ENCODE results near the gene THUMPD2.
"Not testable (repeated sequence)": the region's sequence is repeated elsewhere in the genome, so short reads cannot be mapped to it uniquely, and the experiment has no call there.

Gene THUMPD2

GRCh38 chr2:39755466-39755865 lies 23.6 kb downstream of the THUMPD2 start:
- DNase-seq (ENCODE audit: low read depth, low spot score) = no peak

DNA sequence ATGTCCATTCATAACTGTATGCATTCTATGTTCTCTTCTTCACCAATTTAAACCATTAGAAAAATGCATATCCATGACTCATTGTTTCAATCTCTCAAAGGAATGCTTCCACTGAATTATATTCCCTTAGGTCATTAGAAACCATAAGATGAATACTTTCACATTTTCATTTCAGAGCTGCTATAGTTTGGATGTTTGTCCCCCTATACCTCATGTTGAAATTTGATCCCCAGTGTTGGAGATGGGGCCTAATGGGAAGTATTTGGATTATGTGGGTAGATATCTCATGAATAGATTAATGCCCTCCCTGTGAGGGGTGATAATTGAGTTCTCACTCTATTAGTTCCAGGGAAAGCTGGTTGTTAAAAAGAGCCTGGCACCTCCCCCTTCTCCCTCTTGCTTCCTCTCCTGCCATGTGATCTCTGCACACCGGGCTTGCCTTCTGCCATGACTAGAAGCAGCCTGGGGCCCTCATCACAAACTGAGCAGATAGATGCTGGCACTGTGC lies 35.7 kb downstream of the THUMPD2 start:
- no peak for DNase-seq (ENCODE audit: low read depth, low spot score)

DNA sequence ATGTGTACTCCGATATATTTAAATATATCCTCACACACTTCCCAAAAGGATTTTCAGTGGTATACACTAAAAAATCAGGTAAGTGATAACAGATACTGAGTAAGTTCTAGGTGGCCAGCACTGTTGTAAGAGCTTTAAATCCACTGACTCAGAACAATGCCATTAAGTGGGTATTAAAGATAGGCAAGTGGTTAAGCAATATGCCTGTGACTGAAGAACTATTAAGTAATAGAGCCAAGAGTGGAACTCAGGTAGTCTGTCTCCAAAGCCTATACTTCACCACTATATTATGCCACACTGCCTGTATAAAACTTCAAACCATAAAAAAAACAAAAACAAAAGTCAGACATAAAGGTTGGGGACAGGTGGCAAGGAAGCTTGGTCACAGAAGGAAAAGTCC lies 37.2 kb downstream of the THUMPD2 start:
- DNase-seq (ENCODE audit: low read depth, low spot score) = no peak

GRCh38 chr2:39739386-39739785 lies 39.7 kb downstream of the THUMPD2 start:
- DNase-seq (ENCODE audit: low read depth, low spot score) = no peak

DNA sequence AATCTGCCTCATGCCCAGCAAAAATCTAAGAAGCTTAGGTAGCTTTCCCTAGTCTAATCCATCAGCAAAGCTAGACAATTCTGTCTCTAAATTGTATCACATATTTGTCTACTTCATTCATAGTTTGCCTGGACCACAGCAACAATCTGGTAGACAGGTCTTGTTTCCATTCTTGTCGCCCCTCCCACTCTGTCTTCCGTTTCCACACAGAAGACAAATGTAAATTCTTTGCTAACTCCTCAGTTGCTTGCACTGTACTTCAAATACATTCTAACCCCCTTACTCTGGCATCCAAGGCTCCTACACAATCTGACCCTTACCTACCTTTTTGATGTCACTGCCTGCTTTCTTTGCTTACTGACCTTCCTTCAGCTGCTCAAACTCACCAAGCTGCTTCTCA lies 40.1 kb downstream of the THUMPD2 start:
- DNase-seq (ENCODE audit: low read depth, low spot score) = no peak

DNA sequence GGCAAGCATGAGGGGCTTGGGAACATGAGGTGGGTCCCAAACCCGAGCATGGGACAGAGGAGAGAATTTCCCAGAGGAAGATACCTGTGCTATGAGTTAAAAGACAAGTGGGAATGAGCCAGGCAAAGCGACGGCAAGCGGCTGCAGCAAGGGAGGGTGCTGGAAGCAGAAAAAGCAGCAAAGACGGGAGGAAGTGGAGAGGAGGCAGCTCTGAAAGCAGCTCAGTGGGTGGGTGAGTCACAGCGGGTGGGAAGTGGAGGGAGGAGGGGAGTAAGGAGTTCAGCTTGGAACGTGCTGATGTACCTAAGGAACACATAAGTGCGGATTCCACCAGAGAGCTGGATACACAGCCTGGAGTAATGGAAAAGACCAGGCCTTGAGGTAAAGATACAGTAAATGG lies 41.4 kb downstream of the THUMPD2 start:
- no peak for DNase-seq (ENCODE audit: low read depth, low spot score)

GRCh38 chr2:39736640-39737039 lies 42.4 kb downstream of the THUMPD2 start:
- no peak for DNase-seq (ENCODE audit: low read depth, low spot score)

DNA sequence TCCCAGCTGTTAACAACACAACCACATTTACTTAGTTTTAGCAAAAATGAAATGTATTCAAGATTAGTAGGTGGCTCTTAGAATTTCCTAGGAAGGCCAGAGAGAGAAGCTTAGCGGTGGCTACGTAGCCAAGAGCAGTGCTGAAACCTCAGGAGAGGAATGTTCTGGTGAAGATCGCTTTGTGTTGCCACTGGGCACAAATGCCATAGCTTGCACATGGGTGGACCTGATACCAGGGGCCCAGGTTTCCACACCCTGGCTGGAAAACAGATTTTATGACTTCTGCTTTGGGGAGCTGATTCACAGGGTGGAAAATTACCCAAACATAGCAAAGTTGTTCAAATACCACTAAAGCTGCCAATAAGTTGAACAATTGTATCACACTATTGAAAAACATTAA lies 43.4 kb downstream of the THUMPD2 start:
- DNase-seq (ENCODE audit: low read depth, low spot score) = no peak

DNA sequence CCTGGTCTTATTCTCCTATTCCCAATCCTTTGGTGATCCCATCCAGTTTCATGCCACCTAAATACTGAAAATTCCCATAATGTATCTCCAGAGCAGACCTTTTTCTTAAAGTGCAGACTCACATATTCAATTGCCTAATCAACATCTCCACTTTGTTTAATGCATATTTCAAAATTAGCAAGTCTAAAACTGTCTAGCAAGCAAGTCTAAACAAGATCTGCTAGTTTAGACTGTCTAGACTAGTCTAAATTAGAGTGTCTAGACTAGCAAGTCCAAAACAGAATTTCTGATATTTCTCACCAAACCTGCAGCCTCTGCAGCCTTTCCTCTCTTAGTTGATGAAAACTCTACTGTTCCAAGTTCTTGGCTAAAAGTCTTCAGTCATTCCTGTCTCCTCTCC lies 44.6 kb downstream of the THUMPD2 start:
- no peak for DNase-seq (ENCODE audit: low read depth, low spot score)

DNA sequence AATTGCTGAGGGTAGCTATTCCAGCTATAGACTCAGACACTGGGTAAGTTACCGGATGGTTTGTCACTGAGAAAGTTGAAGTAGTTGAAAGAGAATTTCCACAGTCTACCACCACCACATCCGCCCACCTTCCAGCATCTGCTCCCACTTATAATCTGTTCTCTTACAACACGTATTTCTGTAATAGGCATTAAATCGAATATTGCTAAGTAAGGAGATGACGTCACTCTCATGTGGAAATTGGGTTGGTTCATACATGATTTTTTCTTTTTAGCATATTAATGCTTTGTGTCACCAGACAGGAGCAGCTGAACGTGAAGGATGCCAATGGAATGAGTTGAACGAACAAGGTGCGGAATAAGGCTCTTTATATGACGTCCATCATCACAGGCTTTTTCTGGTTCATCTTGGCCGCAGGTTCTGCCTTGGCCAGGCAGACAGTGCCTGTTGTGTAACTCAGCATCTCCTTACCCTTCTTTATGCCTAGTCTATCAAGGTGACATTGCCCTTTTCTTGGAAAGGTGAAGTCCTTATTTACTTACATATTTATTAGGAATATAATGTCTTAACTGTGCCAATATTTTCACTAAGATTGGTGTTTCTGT lies 45.9 kb downstream of the THUMPD2 start:
- DNase-seq (ENCODE audit: low read depth, low spot score) = no peak

GRCh38 chr2:39732482-39732881 lies 46.6 kb downstream of the THUMPD2 start:
- DNase-seq (ENCODE audit: low read depth, low spot score) = no peak

- DNase-seq (ENCODE audit: low read depth, low spot score) = no peak
Measured at GRCh38 chr2:39731546-39731945, 47.5 kb downstream of the THUMPD2 start.

DNA sequence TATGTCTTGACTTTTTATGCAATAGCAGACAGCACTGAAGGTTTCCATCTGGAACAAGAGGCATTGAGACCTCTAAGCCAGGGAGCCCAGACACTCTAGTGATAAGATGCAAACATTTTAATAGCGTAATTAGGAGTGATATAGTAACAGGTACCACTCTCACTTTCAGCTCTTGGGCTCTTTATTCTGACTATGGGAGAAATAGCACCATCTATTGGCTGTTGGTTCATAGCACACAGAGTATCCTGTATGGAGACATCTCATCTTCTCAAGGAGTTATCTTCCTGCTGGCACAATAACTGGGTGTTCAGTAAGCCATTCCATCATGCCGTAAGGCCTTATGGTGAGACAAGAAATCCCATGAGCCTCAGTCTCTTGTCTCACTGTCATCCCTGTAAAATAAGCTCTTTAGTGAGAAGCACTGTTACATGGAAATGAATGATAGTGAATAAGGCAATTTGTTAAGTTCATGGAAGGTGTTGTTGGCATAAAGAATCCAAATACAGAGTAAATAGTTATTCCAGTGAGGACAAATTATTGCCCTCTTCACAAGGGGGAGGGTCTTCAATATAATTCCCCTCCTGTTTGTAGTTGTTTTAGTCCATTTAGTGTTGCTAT lies 48.3 kb downstream of the THUMPD2 start:
- no peak for DNase-seq (ENCODE audit: low read depth, low spot score)

DNA sequence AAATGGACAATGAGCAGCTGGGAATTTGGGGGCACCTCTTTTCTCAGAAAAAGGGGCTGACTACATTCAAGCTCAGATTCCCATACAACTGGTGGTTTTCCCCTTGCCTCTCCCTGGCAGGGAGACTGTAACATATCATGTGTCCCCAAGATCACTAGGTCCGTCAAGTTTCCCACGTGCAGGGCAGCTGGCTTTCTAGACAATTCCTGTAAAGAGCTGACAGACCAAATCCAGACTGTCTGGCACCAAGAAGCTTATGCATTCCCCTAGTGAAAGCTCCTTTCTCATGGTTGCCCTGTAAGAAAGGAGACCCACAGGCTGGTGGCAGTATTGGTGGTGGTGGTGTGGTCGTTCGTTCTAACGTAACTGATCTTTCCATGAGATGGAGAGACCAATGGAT lies 48.8 kb downstream of the THUMPD2 start:
- DNase-seq (ENCODE audit: low read depth, low spot score) = no peak

- DNase-seq (ENCODE audit: low read depth, low spot score) = no peak
Measured at GRCh38 chr2:39728941-39729351, 50.1 kb downstream of the THUMPD2 start.

- not testable (repeated sequence) for DNase-seq (ENCODE audit: low read depth, low spot score)
Measured at GRCh38 chr2:39728085-39728484, 51.0 kb downstream of the THUMPD2 start.

DNA sequence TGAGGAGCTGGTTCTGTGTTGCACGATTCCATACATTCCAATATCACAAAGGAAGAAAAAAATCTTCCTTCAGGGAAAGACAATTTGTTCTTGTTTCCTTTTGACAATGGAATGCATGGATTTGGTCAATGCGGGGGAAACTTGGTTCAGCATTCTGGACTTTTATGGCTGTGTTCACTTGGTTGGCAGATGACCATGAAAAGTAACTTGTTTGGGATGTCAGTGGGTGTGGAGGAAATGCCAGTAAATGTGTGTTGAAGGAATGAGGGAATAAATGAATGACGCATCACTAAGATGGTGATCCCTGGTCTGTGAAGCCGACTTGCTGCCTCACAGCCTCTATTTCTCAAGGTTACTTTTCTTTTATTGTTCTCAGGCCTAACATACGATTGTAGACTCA lies 53.7 kb downstream of the THUMPD2 start:
- DNase-seq (ENCODE audit: low read depth, low spot score) = no peak

GRCh38 chr2:39724828-39725144 lies 54.3 kb downstream of the THUMPD2 start:
- DNase-seq (ENCODE audit: low read depth, low spot score) = no peak

DNA sequence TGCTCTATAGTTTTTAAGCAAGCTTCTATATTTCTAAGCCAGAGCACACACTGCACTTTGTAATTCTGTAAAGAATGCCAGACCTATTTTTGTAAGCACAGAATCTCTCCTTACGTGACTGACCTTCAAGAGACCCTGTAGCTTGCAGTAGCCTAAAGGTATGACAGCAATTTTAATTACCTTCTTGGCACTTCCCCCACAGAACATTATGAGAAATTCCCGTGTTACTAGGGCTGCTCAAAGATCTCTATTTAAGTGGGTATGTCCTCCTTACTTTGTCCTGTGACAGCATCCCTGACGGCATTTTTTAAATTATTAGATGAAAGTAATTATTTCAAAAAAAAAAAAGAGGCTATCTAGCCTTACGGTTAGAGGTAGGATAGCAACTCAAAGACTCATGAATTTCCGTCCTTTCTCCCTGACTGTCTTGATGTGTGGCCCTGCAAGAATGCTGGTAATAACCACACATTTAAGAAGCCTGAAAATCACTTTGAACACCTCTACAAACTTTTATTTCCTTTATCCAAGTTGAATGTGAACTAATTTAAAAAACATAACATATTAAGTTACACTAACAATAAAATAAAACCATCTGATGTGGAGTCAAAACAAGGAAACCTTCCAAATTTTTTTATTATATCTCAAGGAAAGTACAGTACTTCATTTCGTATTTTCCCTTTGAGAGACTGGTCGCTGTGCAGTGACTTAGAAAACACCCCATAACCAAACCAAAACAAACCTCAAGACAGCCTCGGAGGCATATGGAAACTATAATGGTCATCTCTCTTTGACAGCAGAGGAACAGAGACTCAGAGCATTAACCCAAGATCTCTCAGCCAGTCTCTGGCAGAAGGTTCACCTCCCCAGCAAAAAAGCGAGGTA lies 54.9 kb downstream of the THUMPD2 start:
- no peak for DNase-seq (ENCODE audit: low read depth, low spot score)

GRCh38 chr2:39723497-39723896 lies 55.6 kb downstream of the THUMPD2 start:
- no peak for DNase-seq (ENCODE audit: low read depth, low spot score)

DNA sequence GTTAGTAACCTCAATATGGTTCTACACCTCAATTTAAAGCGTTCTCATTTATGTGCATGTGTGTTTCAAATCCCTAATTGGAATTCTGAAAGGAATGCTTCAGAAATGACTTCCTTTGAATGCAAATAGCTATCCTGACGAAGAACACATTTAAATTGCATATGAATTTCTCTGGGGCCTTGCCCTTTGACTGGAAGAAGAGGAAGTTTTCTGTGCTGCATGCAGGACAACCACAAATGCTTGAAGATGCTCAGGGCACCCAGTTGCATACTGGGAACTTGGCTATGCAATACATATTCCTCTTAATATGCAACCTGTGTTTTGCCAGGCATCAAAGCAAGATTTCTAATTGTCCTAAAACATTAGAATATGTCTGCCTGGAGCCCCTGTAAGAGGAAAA lies 58.1 kb downstream of the THUMPD2 start:
- DNase-seq (ENCODE audit: low read depth, low spot score) = no peak

DNA sequence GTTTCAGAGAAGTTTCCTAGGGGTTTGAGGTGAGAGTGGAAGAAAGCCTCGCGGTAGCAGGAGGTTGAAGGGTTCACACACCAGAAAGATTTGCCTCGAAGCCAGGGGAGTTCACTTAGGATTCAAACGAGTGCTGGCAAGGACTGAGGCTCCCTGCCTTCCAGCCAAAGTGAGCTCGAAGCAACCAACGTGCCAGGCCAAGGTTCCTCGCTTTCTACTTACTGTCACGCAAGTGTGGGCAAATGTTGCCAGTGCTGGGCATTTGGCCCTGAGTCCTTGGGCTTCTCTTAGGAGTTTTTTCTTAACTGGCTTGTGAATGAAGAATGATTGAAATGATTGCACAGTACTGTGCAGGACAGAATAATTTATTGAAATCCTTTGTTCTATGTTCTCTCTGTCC lies 59.7 kb downstream of the THUMPD2 start:
- no peak for DNase-seq (ENCODE audit: low read depth, low spot score)

DNA sequence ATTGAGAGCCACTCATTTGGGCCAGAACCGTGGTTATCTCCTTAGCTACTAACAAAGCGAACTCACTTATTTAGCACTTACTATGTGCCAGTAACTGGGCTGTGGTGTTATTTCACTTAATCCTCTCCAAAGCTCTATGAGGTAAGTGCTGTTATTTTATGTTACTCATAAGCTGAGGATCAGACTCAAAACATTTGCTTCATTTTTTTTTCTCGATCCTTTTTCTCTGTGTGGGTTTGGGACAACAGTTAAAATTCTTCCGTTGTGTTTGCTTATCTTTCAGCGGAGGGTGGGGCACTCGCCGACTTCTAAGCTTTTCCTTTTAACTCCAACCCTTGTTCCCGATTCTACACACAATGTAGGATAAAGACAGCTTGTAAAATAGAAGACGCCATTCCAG lies 60.6 kb downstream of the THUMPD2 start:
- no peak for DNase-seq (ENCODE audit: low read depth, low spot score)

Measured in activated naive CD8-positive, alpha-beta T cell treated with anti-CD3 and anti-CD28 coated beads, Interleukin-2, amount 50 U/mL, for 16 hours (primary cell).